ENCODE results near the gene PDE7B.
A peak's percentile ranks its signal among the peaks of the same experiment; 100 is the strongest.

PDE7B gene

GRCh38 chr6:136153707-136154375 is 302.3 kb downstream of the PDE7B start:
- TF ChIP-seq GATA3 (IDR thresholded peaks at IDR 0.05; ENCODE audit: low read depth, low read length) (no peak), GATA2 (IDR thresholded peaks at IDR 0.05; ENCODE audit: low read depth, low read length) (no peak)

GRCh38 chr6:136155191-136155590 is 303.7 kb downstream of the PDE7B start:
- TF ChIP-seq GATA2 (IDR thresholded peaks at IDR 0.05; ENCODE audit: low read depth, low read length) (no peak), GATA3 (IDR thresholded peaks at IDR 0.05; ENCODE audit: low read depth, low read length) (no peak)

DNA sequence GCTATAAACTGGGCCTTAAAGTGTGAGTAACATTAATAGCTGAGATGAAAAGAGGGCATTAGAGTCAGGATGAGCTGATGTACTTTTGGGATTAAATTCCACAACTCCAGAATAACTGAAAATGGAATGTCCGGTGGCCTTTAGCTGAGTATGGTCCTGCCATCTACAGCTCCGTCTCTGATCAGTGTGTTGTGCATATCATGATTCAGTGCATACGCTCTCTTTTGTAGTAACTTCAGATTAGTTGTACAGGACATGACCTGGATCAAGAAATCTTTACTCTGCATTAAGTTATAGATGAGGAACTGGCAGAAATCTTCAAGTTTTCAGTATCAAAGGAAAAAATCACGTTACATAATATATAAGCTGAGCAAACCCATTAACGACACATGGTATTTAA is 306.2 kb downstream of the PDE7B start:
- TF ChIP-seq GATA2 (IDR thresholded peaks at IDR 0.05; ENCODE audit: low read depth, low read length) (no peak), GATA3 (IDR thresholded peaks at IDR 0.05; ENCODE audit: low read depth, low read length) (no peak)

- TF ChIP-seq GATA3 (IDR thresholded peaks at IDR 0.05; ENCODE audit: low read depth, low read length) (no peak), GATA2 (IDR thresholded peaks at IDR 0.05; ENCODE audit: low read depth, low read length) (no peak)
These were observed 306.9 kb downstream of the PDE7B start for GRCh38 chr6:136158387-136158821.

DNA sequence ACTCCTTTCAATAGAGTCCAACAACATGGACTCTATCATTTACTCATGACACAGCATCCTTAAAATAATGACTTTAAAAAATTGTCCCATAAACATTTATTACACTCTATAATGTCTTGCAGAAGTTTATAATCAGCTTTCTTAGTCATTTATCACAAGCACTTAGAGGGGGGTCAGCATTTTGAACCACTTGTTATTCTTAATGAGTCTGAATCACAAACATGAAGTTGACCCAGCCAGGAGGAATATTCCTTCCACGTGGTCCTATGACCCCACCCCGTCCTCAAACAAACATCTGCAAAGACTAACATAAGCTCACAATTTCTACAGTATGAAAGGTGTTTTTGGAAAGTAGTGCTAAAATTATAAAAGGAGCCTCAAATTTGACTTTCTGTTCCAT is 307.5 kb downstream of the PDE7B start:
- TF ChIP-seq GATA3 (IDR thresholded peaks at IDR 0.05; ENCODE audit: low read depth, low read length) (no peak), GATA2 (IDR thresholded peaks at IDR 0.05; ENCODE audit: low read depth, low read length) (no peak)

- TF ChIP-seq GATA2 (IDR thresholded peaks at IDR 0.05; ENCODE audit: low read depth, low read length) (no peak), GATA3 (IDR thresholded peaks at IDR 0.05; ENCODE audit: low read depth, low read length) (no peak)
These were observed 308.7 kb downstream of the PDE7B start for GRCh38 chr6:136160250-136160649.

GRCh38 chr6:136161950-136162349 is 310.4 kb downstream of the PDE7B start:
- TF ChIP-seq GATA3 (IDR thresholded peaks at IDR 0.05; ENCODE audit: low read depth, low read length) (no peak), GATA2 (IDR thresholded peaks at IDR 0.05; ENCODE audit: low read depth, low read length) (no peak)

DNA sequence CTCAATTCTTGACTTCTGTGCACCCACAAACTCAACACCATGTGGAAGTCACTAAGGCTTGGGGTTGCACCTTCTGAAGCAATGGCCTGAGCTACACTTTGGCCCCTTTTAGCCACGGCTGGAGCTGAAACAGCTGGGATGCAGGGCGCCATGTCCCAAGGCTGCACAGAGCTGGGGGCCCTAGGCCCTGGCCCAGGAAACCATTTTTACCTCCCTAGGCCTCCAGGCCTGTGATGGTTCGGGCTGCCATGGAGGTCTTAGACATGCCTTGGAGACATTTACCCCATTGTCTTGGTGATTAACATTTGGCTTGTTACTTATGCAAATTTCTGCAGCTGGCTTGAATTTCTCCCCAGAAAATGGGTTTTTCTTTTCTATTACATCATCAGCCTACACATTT is 311.8 kb downstream of the PDE7B start:
- TF ChIP-seq GATA3 (IDR thresholded peaks at IDR 0.05; ENCODE audit: low read depth, low read length) (no peak), GATA2 (IDR thresholded peaks at IDR 0.05; ENCODE audit: low read depth, low read length) (no peak)

- TF ChIP-seq GATA3 (IDR thresholded peaks at IDR 0.05; ENCODE audit: low read depth, low read length): no peak
- no peak for TF ChIP-seq GATA2 (IDR thresholded peaks at IDR 0.05; ENCODE audit: low read depth, low read length)
These were observed 315.3 kb downstream of the PDE7B start for GRCh38 chr6:136166815-136167214.

- no peak for TF ChIP-seq GATA2 (IDR thresholded peaks at IDR 0.05; ENCODE audit: low read depth, low read length)
- no peak for TF ChIP-seq GATA3 (IDR thresholded peaks at IDR 0.05; ENCODE audit: low read depth, low read length)
These were observed 318.1 kb downstream of the PDE7B start for GRCh38 chr6:136169394-136170148.

GRCh38 chr6:136171231-136171630 is 319.7 kb downstream of the PDE7B start:
- TF ChIP-seq GATA2 (IDR thresholded peaks at IDR 0.05; ENCODE audit: low read depth, low read length) (no peak), GATA3 (IDR thresholded peaks at IDR 0.05; ENCODE audit: low read depth, low read length) (no peak)

- TF ChIP-seq GATA2 (IDR thresholded peaks at IDR 0.05; ENCODE audit: low read depth, low read length): peak; percentile 94
- peak; percentile 93 for TF ChIP-seq GATA3 (IDR thresholded peaks at IDR 0.05; ENCODE audit: low read depth, low read length)
These were observed 322.3 kb downstream of the PDE7B start for GRCh38 chr6:136173519-136174507.

GRCh38 chr6:136174510-136174909 is 323.0 kb downstream of the PDE7B start:
- TF ChIP-seq GATA3 (IDR thresholded peaks at IDR 0.05; ENCODE audit: low read depth, low read length) (no peak), GATA2 (IDR thresholded peaks at IDR 0.05; ENCODE audit: low read depth, low read length) (no peak)

- no peak for TF ChIP-seq GATA2 (IDR thresholded peaks at IDR 0.05; ENCODE audit: low read depth, low read length)
- TF ChIP-seq GATA3 (IDR thresholded peaks at IDR 0.05; ENCODE audit: low read depth, low read length): no peak
These were observed 324.4 kb downstream of the PDE7B start for GRCh38 chr6:136175873-136176272.
